Erythroblast (primary cell): ENCODE data around the gene MOSPD3.

Source experiments
- DNase-seq, 2 experiments: peaks; one replicate each; lab custom pipeline; 2025; lab: John Stamatoyannopoulos, UW
- GATA1 ChIP-seq: IDR thresholded peaks from 2 replicates; pipeline ENCODE4 v1.6.1; 2011; ENCODE audit warnings: low read depth, mild to moderate bottlenecking, control low read depth, low read length, moderate library complexity
- POLR2A ChIP-seq: IDR thresholded peaks from 2 replicates; pipeline ENCODE4 v1.6.1; 2011; ENCODE audit warnings: mild to moderate bottlenecking, low read length

The MOSPD3 gene

GRCh38 chr7:100582041-100582579, 30.2 kb upstream of the MOSPD3 start:
- DNase-seq: no peak

GRCh38 chr7:100582650-100583049, 29.7 kb upstream of the MOSPD3 start:
- no peak for TF ChIP-seq POLR2A
- no peak for TF ChIP-seq GATA1
- no peak for DNase-seq

More at GRCh38 chr7:100582041-100582579, 30.2 kb upstream of the MOSPD3 start:
- TF ChIP-seq GATA1: no peak
- no peak for TF ChIP-seq POLR2A

DNA sequence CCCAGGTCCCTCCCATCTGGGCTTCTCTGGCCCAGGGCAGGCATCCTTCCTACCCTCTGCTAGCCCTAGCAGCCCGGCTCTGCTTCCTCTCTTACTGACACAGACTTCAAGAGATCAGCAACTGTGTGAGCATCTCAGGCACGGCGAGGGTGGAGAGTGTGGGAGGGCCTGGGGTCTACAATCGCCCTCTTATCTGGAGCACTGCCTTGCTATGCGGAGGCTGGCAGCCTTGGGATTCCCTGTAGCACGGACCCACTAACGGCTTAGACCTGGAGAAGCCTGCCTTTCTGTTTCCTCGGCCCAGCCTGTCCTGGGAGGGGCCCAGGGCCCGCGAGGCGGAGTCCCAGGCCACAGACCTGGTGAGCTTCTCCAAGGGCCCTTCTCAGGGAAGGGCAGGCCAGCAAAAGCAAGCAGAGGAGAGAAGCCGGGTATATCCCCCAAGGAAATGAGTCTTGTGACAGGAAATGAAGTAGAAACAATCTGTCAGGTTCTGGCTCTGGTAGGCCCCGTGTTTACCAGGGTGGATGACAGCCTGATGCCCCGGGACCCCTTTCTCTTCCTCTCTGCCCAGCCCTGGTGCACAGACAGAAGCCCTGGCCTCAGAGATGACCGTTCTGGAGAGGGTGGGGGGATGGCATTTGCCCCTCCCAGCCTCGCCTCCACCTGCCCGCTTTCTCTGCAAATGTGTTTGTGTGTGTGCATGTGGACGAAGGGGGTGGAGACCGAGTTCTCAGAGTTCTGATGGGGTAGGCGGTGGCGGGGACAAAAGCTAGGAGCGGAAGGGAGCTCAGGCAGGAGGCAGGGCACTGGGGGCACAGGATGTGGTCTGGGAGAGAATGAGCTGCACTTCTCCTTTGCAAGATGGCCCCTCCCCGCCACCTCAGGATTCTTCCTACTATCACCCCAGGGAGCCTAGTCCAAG, 28.9 kb upstream of the MOSPD3 start:
- TF ChIP-seq GATA1 (no peak), POLR2A (no peak)

DNA sequence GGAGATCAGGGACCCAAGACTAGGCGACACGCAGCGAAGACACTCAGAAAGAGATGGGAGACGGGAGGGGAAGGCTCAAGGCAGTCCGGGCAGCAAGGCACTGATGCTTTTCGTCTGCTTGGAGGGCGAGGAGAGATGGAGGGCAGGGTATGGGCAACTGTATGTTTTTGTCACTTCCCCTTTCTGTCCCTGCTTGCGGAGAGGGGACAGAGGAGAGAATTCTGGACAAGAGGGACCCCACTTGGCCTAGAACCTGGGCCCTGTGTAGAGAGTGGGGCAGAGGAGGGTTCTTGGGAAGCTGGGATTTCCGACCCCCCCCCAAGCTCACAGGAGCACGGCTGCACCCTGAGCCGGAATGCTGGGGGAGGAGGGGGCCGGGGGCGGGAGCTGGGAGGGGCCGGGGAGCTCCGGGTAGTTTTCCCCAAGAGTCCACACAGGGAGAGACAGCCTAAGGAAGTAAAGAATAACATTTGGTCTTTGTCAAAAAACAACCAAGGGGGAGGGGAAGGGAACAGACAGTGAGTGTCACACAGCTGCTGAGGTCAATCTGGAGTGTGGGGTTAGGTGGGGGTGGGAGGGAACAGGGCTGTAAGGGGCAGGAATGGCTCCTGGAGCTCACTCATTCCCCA, 28.2 kb upstream of the MOSPD3 start:
- TF ChIP-seq POLR2A (no peak), GATA1 (no peak)
- DNase-seq: no peak

More for the DNA sequence above, 28.9 kb upstream of the MOSPD3 start:
- DNase-seq: peak; percentile 40 to 56

DNA sequence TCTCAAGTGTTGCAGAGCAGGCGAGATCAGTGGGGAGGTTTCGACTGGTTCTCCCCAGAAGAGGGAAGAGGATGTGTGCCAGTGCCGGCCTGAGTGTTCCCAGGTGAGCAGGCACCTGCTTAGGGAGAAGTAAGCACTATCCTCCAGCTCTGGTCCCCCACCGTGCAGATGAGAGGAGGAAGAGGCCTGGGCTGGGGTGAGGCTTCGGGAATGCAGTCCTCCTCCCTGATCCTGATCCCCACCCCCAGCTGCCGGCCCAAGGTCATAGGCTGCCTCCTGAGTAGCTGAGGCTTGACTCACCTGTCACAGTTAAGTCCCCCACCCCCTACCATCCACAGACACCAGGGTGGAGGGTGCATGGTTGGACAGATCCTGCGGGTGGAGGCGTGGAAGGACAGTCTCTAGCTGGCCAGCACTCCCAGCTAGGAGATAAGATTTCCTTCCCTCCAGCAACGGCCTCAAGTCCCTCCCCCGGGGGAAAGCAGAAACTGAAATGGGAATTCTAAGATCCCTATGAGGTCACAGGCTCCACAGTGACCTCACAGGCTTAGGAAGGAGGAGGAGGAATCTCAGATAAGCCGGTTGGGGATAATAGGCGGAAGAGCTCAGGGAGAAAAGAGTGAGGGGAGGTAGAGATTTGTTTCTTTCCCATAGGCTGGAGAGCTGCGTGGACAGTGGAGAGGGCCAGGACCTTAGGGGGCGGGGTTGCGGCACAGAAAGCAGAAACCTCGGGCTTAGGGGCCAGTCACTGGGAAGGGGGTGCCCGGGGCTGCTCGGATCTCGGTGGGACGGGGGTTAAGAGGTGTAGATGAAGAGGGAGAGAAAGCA, 27.4 kb upstream of the MOSPD3 start:
- TF ChIP-seq POLR2A (no peak), GATA1 (no peak)
- DNase-seq: peak; percentile 49 to 61

- peak; percentile 84 to 90 for DNase-seq
- peak; percentile 99 for TF ChIP-seq POLR2A
- TF ChIP-seq GATA1: no peak
Measured at GRCh38 chr7:100585511-100586265, 26.7 kb upstream of the MOSPD3 start, which contains the start of gene LRCH4. Gene LRCH4, minus strand, starts transcription at chr7:100586129. Its CDS starts 29 bp downstream, at chr7:100586100.

- TF ChIP-seq POLR2A: peak; percentile 89
- TF ChIP-seq GATA1: no peak
- peak; percentile 100 for DNase-seq
Measured at GRCh38 chr7:100586266-100587025, 25.9 kb upstream of the MOSPD3 start, which contains the start of gene FBXO24. Gene FBXO24, plus strand, starts transcription at chr7:100586328. Its CDS starts 298 bp downstream, at chr7:100586626.

DNA sequence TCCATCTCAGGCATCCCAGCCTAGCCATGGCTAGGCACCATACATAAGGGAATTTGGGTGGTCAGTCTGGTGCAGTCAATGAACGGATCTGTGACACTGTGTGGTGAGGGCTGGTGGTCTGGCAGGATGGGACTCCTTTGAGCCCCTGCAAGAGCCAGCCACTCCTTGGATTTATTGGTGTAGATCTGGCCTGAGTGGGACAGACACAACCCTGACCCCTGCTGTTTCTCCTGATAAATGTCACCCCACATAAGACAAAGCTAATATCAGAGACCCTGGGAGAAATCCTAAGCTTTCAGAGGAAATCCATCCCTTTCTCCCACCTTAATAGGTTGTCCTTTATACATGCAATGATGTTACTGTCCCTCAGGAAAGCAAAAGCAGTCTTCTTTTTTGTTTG, 23.9 kb upstream of the MOSPD3 start:
- DNase-seq: peak; percentile 47 to 58
- TF ChIP-seq POLR2A (no peak), GATA1 (no peak)

DNA sequence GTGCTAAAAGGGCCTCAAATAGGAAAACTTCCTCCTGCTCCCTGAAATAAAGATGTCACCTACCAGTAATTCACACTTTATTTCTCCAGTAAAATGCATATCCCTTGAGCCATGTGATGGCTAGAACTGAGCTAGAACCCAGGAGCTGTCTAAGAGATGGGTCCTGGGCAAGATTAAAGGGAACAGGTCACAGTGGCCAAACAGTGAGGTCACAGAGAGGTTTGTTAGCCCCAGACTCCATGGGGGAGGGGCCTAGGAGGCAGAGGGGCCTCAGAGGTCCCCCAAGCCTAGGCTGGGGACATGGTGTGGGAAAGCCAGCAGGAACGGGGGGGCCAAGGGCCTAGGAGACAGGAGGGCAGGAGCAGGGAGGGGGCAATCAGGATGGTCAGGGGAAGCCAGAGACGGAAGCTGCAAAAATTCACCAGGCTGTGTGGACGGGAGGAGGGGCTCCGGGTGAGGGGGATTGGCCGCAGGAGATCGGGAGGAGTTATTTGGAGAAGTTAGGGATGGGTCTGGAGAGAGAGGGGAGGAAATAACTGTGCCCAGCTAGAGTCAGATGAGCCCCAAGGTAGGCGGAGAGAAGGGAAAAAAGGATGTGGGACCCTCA, 22.9 kb upstream of the MOSPD3 start:
- TF ChIP-seq POLR2A (no peak), GATA1 (no peak)
- no peak for DNase-seq

GRCh38 chr7:100590077-100590737, 22.1 kb upstream of the MOSPD3 start:
- no peak for DNase-seq
- TF ChIP-seq POLR2A (no peak), GATA1 (no peak)

DNA sequence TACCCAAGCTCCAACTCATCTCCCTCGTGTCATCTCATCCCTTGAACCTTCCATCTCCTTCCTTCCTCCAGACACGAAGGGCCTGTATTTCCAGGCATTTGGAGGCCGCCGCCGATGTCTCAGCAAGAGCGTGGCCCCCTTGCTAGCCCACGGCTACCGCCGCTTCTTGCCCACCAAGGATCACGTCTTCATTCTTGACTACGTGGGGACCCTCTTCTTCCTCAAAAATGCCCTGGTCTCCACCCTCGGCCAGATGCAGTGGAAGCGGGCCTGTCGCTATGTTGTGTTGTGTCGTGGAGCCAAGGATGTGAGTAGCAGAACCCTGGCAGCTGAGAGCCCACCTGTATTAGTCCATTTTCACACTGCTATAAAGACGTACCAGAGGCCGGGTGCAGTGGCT, 20.7 kb upstream of the MOSPD3 start:
- TF ChIP-seq GATA1: no peak
- TF ChIP-seq POLR2A: no peak

DNA sequence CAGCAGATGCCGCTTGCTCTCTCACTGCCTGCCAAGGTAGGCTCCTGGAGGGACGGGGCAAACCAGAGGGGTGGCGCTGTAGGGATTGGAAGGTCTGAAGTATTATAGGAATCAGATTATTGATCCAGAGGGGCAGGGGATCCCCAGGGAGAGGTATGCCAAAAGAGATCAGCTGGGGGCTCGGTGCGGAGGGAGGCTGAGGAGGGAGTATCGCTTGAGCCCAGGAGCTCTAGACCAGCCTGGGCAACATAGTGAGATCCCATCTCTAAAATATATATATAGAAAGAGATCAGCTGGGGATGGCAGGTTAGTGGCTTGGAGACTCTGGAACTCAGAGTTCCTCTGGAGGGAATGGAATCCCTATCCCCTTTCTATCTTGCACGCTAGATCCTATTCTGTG, 17.2 kb upstream of the MOSPD3 start:
- TF ChIP-seq GATA1: no peak
- TF ChIP-seq POLR2A: no peak
- DNase-seq: no peak

More for the DNA sequence above, 20.7 kb upstream of the MOSPD3 start:
- no peak for DNase-seq
